Mesenteric fat pad (tissue), 1 donor: Measurements from ENCODE around the gene FFAR2. TPM values are rescaled to one million over a fixed set of nuclear protein-coding genes. Genes with fewer than 3 reads are reported as not detected.

Source experiments
- DNase-seq: peaks from one replicate; pipeline ENCODE4 v3.0.0-alpha.2; 2020; ENCODE audit warnings: low spot score
- total RNA-seq: library from RNA; stranded (reverse); fragmentation: NEBNext Ultra II Directional; extraction: Animal tissue kit (Norgen Biotek cat#: 25700); gene quantifications from one replicate; pipeline ENCODE4 v1.2.1, GENCODE V29; 2021
- donor health status: DM: yes; HTN: yes; CAD: no.

FFAR2 gene
- total RNA-seq, 1 donor from 2014 or later, result 2.4 TPM

GRCh38 chr19:35484252-35485036 is 36.4 kb downstream of the FFAR2 start:
- no peak for DNase-seq

GRCh38 chr19:35486268-35486708 is 38.2 kb downstream of the FFAR2 start:
- DNase-seq, result no peak

- DNase-seq, result no peak
These were observed 39.7 kb downstream of the FFAR2 start for GRCh38 chr19:35487656-35488182.

- no peak for DNase-seq
These were observed 40.6 kb downstream of the FFAR2 start for GRCh38 chr19:35488677-35489076.

GRCh38 chr19:35490364-35490763 is 42.3 kb downstream of the FFAR2 start, which contains the start of gene KRTDAP:
TSS of gene KRTDAP (minus strand) at chr19:35490464. CDS start at chr19:35490442, 22 bp downstream.
- no peak for DNase-seq

DNA sequence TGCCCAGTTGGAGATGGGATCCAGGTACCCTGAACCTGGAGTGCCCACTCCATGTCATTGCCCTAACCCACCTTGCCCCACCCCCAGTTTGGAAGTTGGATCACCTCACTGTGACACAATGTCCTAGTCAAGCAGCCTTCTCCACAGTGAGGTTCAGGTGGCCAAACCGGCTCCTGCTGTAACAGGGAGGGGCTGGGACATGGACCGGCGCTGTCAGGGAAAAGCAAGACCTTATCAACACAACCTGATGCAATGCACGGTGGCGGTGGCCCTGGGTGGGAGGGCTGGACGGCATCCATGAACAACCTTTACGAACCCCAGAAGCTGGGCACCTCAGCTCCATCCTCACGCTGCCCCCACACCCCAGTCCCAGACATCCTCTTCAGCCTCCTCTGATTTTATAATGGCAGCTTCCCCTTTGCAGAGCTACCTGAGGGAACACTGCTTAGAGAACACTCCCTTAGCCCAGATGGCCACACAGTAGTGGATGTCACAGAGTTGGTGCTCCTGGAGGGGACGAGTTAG is 43.8 kb downstream of the FFAR2 start:
- DNase-seq, result no peak

DNA sequence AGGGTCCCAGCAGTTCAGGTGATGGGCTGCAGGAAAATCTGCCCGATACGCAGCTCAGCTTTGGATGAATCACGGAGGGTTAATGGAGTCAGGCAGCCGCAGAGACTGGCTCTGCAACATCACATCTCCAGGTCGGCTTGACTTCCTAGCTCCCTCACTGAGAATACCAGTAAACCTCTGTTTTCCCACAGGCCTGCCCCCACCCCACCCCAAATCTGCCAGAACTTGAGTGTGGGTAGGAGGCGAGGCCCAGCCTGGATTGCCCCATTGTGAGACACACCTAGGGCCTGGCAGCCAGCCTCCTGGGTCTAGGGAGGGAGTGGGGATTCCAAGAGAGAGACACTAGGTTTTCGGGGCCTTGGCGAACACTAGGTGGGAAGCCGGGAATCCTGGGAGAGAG is 45.9 kb downstream of the FFAR2 start:
- no peak for DNase-seq

DNA sequence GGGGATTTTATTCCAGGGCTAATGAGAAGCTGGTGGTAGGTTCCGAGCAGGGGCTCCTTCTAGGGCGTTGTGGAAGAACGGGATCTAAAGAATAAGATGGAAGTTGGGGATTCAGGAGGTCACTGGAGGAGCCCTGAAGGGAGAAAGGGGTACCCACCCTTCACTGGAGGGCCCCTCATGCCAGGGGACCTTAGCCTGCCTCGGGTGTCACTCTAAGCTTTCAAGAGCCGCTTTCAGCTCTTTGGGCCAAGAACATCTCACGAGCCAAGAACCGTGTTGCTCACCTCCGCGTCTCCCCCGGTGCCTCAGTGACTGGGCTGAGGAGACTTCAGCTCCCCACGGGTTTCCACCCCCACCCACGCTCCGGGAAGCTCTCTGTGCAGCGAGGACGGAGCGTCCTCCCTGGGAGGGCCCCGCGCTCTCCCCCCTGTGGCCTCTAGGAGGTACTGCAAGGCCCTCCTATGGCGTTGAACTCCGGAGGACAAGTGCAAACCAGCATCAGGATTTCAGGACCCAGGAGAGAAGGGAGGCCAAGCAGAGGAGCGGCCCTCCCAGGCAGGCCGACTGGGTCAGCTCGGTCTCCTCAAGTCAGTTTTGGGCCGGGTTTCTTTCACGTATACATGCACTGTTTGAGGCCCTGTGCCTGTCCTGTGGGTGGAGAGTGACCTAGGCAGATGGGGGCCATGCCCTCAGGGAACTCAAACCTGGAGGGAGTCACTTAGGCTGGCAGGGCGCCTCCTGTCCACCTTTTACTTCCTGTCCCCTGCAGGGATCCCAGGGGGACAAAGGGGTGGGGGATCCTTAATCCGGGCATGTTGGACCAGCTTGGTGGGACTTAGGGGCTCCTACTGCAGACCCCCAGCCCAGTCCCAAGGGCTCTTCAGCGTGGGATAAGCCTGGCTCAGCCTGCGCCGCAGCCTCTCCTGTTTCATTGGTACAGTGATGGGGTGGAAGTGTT is 47.3 kb downstream of the FFAR2 start:
- DNase-seq, result no peak

GRCh38 chr19:35497406-35497805 is 49.3 kb downstream of the FFAR2 start:
- no peak for DNase-seq

GRCh38 chr19:35498220-35498619 is 50.2 kb downstream of the FFAR2 start:
- DNase-seq, result no peak

GRCh38 chr19:35498984-35499527 is 51.0 kb downstream of the FFAR2 start:
- no peak for DNase-seq

- DNase-seq, result no peak
These were observed 52.6 kb downstream of the FFAR2 start for GRCh38 chr19:35500611-35501010.

Other genes starting within 250 kb of the FFAR2 start
- not detected for gene FAM187B, start 219.5 kb upstream of the FFAR2 start, total RNA-seq
- 8.1 TPM for gene LSR, start 199.3 kb upstream of the FFAR2 start, total RNA-seq
- 110 TPM for gene USF2, start 179.3 kb upstream of the FFAR2 start, total RNA-seq
- gene HAMP, start 165.7 kb upstream of the FFAR2 start, total RNA-seq, result not detected
- gene MAG, start 156.1 kb upstream of the FFAR2 start, total RNA-seq, result not detected
- gene CD22, start 119.1 kb upstream of the FFAR2 start, total RNA-seq, result 1.3 TPM
- gene FFAR1, start 100.4 kb upstream of the FFAR2 start, total RNA-seq, result not detected
- gene FFAR3, start 89.8 kb upstream of the FFAR2 start, total RNA-seq, result 1.4 TPM
- gene GPR42, start 77.2 kb upstream of the FFAR2 start, total RNA-seq, result 0.87 TPM
- not detected for gene KRTDAP, start 42.2 kb downstream of the FFAR2 start, total RNA-seq
- gene DMKN, start 65.4 kb downstream of the FFAR2 start, total RNA-seq, result 3.1 TPM
- not detected for gene SBSN, start 80.1 kb downstream of the FFAR2 start, total RNA-seq
- not detected for gene GAPDHS, start 85.2 kb downstream of the FFAR2 start, total RNA-seq
- 86.8 TPM for gene TMEM147, start 97.4 kb downstream of the FFAR2 start, total RNA-seq
- not detected for gene ATP4A, start 115.4 kb downstream of the FFAR2 start, total RNA-seq
- not detected for gene PMIS2, start 137.9 kb downstream of the FFAR2 start, total RNA-seq
- gene HAUS5, start 164.5 kb downstream of the FFAR2 start, total RNA-seq, result 6.4 TPM
- gene RBM42, start 180.8 kb downstream of the FFAR2 start, total RNA-seq, result 63.9 TPM
- gene ETV2, start 193.5 kb downstream of the FFAR2 start, total RNA-seq, result 0.74 TPM
- gene COX6B1, start 200.1 kb downstream of the FFAR2 start, total RNA-seq, result 362 TPM
- 0.45 TPM for gene UPK1A, start 218.3 kb downstream of the FFAR2 start, total RNA-seq